ENCODE results near the gene TRABD2B. TPM values are rescaled to one million over a fixed set of nuclear protein-coding genes. Genes with fewer than 3 reads are reported as not detected.

Gene TRABD2B
- total RNA-seq, 4 donors from 2014 or later = 0.35 to 2.5 (median 0.88) TPM

DNA sequence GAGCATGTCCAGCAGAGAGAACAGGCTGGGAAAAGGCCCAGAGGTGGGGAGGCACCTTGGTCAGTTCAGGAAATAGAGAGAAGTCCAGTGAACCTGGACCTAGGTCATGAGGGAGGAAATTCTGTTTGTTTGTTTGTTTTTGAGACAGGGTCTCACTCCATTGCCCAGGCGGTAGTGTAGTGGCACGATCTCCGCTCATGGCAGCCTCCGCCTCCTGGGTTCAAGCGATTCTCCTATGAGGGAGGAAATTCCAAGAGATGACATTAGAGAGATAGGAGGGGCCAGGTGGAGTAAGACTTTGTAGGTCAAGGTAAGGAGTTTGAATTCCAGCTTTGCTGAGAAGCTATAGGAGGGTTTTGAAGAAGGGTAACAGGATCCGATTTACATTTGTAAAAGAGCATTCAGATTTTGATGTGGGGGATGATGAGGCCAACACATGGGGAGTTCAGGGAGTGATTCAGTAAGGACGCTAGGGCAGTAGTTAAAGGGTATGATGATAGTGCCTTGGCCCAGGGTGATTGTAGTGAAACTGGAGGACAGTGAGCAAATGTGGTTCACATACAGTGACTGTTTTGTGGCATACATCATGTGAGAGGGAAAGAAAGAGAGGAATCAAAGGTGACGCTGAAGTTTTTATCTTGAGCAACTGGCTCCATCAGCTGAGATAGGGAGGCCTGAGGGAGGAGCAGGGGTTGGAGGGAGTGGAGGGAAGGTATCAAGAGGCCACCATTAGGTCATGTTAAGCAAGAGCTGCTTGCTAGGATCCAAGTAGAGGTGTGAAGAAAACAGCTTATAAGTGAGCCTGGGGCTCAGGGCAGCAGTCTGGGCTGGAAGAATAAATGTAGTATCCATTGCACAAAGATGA, 8.3 kb upstream of the TRABD2B start:
- no peak for DNase-seq

DNA sequence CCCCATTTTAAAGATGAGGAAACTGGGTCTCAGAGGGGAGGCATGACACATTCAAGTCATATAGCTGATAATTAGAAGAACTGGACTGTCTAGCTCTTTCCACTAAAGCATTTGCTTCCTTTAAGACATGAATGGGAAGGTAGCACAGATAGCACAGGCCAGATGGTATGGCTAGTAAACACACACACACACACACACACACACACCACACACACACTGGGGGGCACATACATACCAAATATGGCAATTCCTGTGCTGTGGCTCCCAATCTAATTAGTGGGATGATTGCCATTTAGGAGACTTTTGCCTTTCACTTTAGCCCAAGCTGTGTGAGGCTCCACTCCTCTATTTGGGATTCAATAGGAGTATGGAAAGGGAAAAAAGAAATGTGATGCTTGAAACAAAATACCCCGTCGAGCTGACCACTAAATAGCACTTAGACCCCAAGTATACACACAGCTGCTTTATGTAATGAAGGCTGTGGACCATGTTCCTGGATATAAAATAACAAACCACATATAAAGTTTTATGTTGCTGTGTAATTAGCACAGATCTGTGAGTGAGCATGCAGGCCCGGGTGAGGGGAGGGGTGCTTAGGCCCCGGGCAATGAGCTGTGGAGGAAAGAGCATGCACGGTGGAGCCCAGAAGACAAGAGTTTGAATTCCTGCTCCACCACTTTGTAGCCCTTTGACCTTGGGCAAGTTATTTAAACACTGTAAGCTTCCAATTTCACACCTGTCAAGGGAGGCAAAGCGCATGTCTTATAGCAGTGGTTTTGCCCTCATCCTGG, 6.8 kb upstream of the TRABD2B start:
- H3K9me3 ChIP-seq = no peaks in the 10 kb centered on the region
- H3K27ac ChIP-seq = no peak overlapping the region
- no peaks in the 10 kb centered on the region for H3K36me3 ChIP-seq
- DNase-seq = no peak
- H3K4me3 ChIP-seq = no peak overlapping the region
- TF ChIP-seq, protein P1, sequence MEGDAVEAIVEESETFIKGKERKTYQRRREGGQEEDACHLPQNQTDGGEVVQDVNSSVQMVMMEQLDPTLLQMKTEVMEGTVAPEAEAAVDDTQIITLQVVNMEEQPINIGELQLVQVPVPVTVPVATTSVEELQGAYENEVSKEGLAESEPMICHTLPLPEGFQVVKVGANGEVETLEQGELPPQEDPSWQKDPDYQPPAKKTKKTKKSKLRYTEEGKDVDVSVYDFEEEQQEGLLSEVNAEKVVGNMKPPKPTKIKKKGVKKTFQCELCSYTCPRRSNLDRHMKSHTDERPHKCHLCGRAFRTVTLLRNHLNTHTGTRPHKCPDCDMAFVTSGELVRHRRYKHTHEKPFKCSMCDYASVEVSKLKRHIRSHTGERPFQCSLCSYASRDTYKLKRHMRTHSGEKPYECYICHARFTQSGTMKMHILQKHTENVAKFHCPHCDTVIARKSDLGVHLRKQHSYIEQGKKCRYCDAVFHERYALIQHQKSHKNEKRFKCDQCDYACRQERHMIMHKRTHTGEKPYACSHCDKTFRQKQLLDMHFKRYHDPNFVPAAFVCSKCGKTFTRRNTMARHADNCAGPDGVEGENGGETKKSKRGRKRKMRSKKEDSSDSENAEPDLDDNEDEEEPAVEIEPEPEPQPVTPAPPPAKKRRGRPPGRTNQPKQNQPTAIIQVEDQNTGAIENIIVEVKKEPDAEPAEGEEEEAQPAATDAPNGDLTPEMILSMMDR (IDR thresholded peaks at IDR 0.05) = no peak
- TF ChIP-seq POLR2A (IDR thresholded peaks at IDR 0.05) = no peak
- H3K4me1 ChIP-seq = no peaks in the 10 kb centered on the region
- no peaks in the 10 kb centered on the region for H3K27me3 ChIP-seq

More for the DNA sequence above, 8.3 kb upstream of the TRABD2B start:
- no peaks in the 10 kb centered on the region for H3K27me3 ChIP-seq
- no peak overlapping the region for H3K27ac ChIP-seq
- H3K36me3 ChIP-seq = no peaks in the 10 kb centered on the region
- H3K4me3 ChIP-seq = no peak overlapping the region
- H3K9me3 ChIP-seq = no peaks in the 10 kb centered on the region
- TF ChIP-seq, protein P1 (IDR thresholded peaks at IDR 0.05) = no peak
- no peak for TF ChIP-seq POLR2A (IDR thresholded peaks at IDR 0.05)
- H3K4me1 ChIP-seq = no peaks in the 10 kb centered on the region

GRCh38 chr1:48002142-48002541, 5.0 kb upstream of the TRABD2B start:
- H3K36me3 ChIP-seq = no peaks in the 10 kb centered on the region
- no peak overlapping the region for H3K27ac ChIP-seq
- no peaks in the 10 kb centered on the region for H3K27me3 ChIP-seq
- peaks cover 0 to under 1% (median 0%) of the 10 kb centered on the region in 4 donors for H3K4me1 ChIP-seq
- no peaks in the 10 kb centered on the region for H3K9me3 ChIP-seq
- DNase-seq = no peak
- TF ChIP-seq, protein P1 (IDR thresholded peaks at IDR 0.05) = no peak
- TF ChIP-seq POLR2A (IDR thresholded peaks at IDR 0.05) = no peak
- no peak overlapping the region for H3K4me3 ChIP-seq

DNA sequence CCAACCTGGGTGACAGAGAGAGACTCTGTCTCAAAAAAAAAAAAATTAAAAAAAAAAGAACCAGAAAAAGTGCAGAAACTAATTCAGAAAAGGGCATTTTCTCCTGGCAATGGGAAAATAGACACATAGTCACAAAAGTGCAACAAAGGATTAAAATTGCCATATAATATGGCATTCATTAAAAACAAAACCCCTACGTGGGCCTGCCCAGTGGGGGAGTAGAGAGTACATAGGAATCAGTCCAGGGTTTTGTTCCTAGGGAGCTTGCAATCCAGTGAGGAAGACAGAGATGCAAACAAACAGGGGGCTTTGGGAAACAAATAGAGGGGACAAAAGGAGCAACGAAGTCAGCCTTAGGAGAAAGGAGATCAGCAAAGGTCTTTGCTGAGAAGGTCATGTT, 4.5 kb upstream of the TRABD2B start:
- no peaks in the 10 kb centered on the region for H3K9me3 ChIP-seq
- no peak overlapping the region for H3K4me3 ChIP-seq
- peaks cover 0 to 5% (median 3%) of the 10 kb centered on the region in 4 donors for H3K4me1 ChIP-seq
- peaks cover 0 to 4% of the 10 kb centered on the region in 2 donors for H3K27me3 ChIP-seq
- H3K36me3 ChIP-seq = no peaks in the 10 kb centered on the region
- TF ChIP-seq POLR2A (IDR thresholded peaks at IDR 0.05) = no peak
- TF ChIP-seq, protein P1 (IDR thresholded peaks at IDR 0.05) = no peak
- DNase-seq = no peak
- H3K27ac ChIP-seq = no peak overlapping the region

- Histone ChIP-seq H3K27ac (no peak overlapping the region), H3K9me3 (no peaks in the 10 kb centered on the region), H3K27me3 (peaks cover 0 to 8% of the 10 kb centered on the region in 2 donors), H3K4me1 (peaks cover 0 to 9% (median 5%) of the 10 kb centered on the region in 4 donors), H3K4me3 (no peak overlapping the region), H3K36me3 (no peaks in the 10 kb centered on the region)
- DNase-seq = no peak
- TF ChIP-seq POLR2A (IDR thresholded peaks at IDR 0.05) = no peak
- TF ChIP-seq, protein P1 (IDR thresholded peaks at IDR 0.05) = no peak
These were observed 3.7 kb upstream of the TRABD2B start for GRCh38 chr1:48000883-48001282.
